Heart right ventricle (tissue), 16 donors: ENCODE results near the gene ANK3. TPM values are rescaled to one million over a fixed set of nuclear protein-coding genes. Genes with fewer than 3 reads are reported as not detected.

ENCODE experiments used
- ATAC-seq, 8 donors: fragments of 200-7000 bp; cut with Tn5 transposase; one replicate each; pipeline ENCODE4 v1.9.1; 2020; ENCODE audit warnings: mild to moderate bottlenecking in 8 of 8, moderate library complexity in 8 of 8, moderate number of reproducible peaks in 1 of 8
- DNase-seq, 2 donors: peaks; one replicate each; pipeline ENCODE4 v3.0.0-alpha.2; 2020
- H3K27ac ChIP-seq, 10 donors: fragments of 200-600 bp; sonication (generic) in 2 of 10; one replicate each; pipeline versions ENCODE4 v1.5.0 to v1.8.0; 2020 to 2022; ENCODE audit warnings: mild to moderate bottlenecking in 3 of 10
- H3K27me3 ChIP-seq, 7 donors: fragments of 200-600 bp; one replicate each; pipeline ENCODE4 v1.8.0; 2021 to 2022; ENCODE audit warnings: mild to moderate bottlenecking in 2 of 7
- H3K36me3 ChIP-seq, 9 donors: fragments of 200-600 bp; sonication (generic) in 1 of 9; one replicate each; pipeline versions ENCODE4 v1.5.0 to v1.8.0; 2020 to 2022; ENCODE audit warnings: mild to moderate bottlenecking in 2 of 9
- H3K4me1 ChIP-seq, 9 donors: fragments of 200-600 bp; sonication (generic) in 1 of 9; one replicate each; pipeline versions ENCODE4 v1.5.0 to v1.8.0; 2020 to 2022; ENCODE audit warnings: mild to moderate bottlenecking in 4 of 9
- H3K4me3 ChIP-seq, 10 donors: fragments of 200-600 bp; sonication (generic) in 2 of 10; one replicate each; pipeline versions ENCODE4 v1.5.0 to v1.8.0; 2020 to 2022; ENCODE audit warnings: mild to moderate bottlenecking in 7 of 10, moderate library complexity in 2 of 10
- H3K9me3 ChIP-seq, 11 donors: fragments of 200-600 bp in 10 of 11; sonication (generic) in 2 of 11; one replicate each; pipeline versions ENCODE4 v1.5.0 to v1.8.0; 2013 to 2022; ENCODE audit warnings: mild to moderate bottlenecking in 2 of 11, control low read depth in 1 of 11, moderate library complexity in 1 of 11
- CTCF ChIP-seq, 9 donors: fragments of 200-600 bp; sonication (generic) in 2 of 9; IDR thresholded peaks; one replicate each; pipeline versions ENCODE4 v1.5.0 to v1.8.0; 2021 to 2022; ENCODE audit warnings: antibody characterized with exemption in 9 of 9, mild to moderate bottlenecking in 5 of 9, moderate library complexity in 1 of 9
- WGBS, 2 donors: extraction: QIAGEN DNeasy Blood & Tissue Kit; methylation state at CpG; one replicate each; pipeline ENCODE4 v1.1.7; 2013; ENCODE audit warnings: inconsistent platforms in 1 of 2; 5-methylcytosine and 5-hydroxymethylcytosine counted together
- intact Hi-C, 10 donors: fragments of 100-400 bp; cut with DNase I; formaldehyde crosslinking; loops; one replicate each; pipeline versions ENCODE4 v1.11.1 to v1.14.2; 2022
- polyA plus RNA-seq, 2 donors: library from polyadenylated mRNA; stranded (reverse); fragments of 200-250 nt; gene quantifications; one replicate each; pipeline ENCODE4 v1.2.3, GENCODE V29; 2013
- total RNA-seq, 10 donors: library from RNA; stranded (reverse); fragmentation: NEBNext Ultra II Directional in 3 of 10; extraction: Animal tissue kit (Norgen Biotek cat#: 25700) in 3 of 10; gene quantifications; one replicate each; pipeline versions ENCODE4 v1.2.1 to v1.2.4, GENCODE V29; 2021 to 2023
- donor health status: Arrhythmogenic right ventricular cardiomyopathy.
- donor health status: ischemic (EF 13 %, LVEDD 7.1; RV severe dilation, severe dysfunction).
- donor health status: healthy with polysubstance abuse.
- donor health status: DM: no; HTN: yes; CAD: no.
- donor health status: DM: no; HTN: no; CAD: no.
- donor health status: ischemic (EF 25% LVEDD 6.9; RV normal size, moderate dysfunction).
- donor health status: ischemic (EF 25% LVEDD 5.7; RV mildly dilated, moderate dysfunction).
- donor health status: healthy.
- donor health status: DM: yes; HTN: yes; CAD: no.
- donor health status: Ischemic cardiomyopathy.
- donor health status: ischemic (EF 35%, LVEDD 5.7; RV mildly dilated, moderate dysfunction).
- donor health status: nonischemic (EF 11% LVEDD 7.7; RV severe dilation, severe dysfunction).
- donor health status: DM: yes; HTN: yes; CAD: no.
- donor health status: PGD.
- donor health status: ischemic (EF 29% LVEDD 5.4; RV normal size, mild dysfunction).
- donor health status: nonischemic (EF 23%, LVEDD 6.1; RV moderate dilation, normal function).

ANK3 gene
- total and polyA plus RNA-seq, 12 donors, result 34.4 to 287 (median 245) TPM

GRCh38 chr10:60427148-60427547, 37.5 kb upstream of the ANK3 start:
- H3K4me1 ChIP-seq, result peaks cover 0 to 41% (median 28%) of the 10 kb centered on the region in 9 donors

GRCh38 chr10:60426425-60426824, 36.8 kb upstream of the ANK3 start:
- peaks cover 0 to 41% (median 28%) of the 10 kb centered on the region in 9 donors for H3K4me1 ChIP-seq
- H3K9me3 ChIP-seq, result no peaks in the 10 kb centered on the region
- no peaks in the 10 kb centered on the region for H3K27me3 ChIP-seq
- intact Hi-C loops, result loop anchor here in 1 of 10 donors (10.0 kb wide), 1 partner anchor 122 kb away; no protein-coding TSS in a partner anchor
- DNase-seq (no peak), ATAC-seq (no peak)
- no peak for TF ChIP-seq CTCF (IDR thresholded peaks at IDR 0.05)
- H3K36me3 ChIP-seq, result no peaks in the 10 kb centered on the region
- no peak overlapping the region for H3K4me3 ChIP-seq
- WGBS, 2 donors, result 75 to 76% methylated on average over 2 of the region's 2 CpGs
- no peak overlapping the region for H3K27ac ChIP-seq

More at GRCh38 chr10:60427148-60427547, 37.5 kb upstream of the ANK3 start:
- Histone ChIP-seq H3K27ac (no peak overlapping the region), H3K27me3 (no peaks in the 10 kb centered on the region), H3K4me3 (no peak overlapping the region), H3K9me3 (no peaks in the 10 kb centered on the region), H3K36me3 (no peaks in the 10 kb centered on the region)
- TF ChIP-seq CTCF (IDR thresholded peaks at IDR 0.05), result no peak
- ATAC-seq, result no peak
- no peak for DNase-seq
- WGBS, 2 donors, result 90 to 95% methylated on average over 1 of the region's 1 CpG
- intact Hi-C loops, result loop anchor here in 1 of 10 donors (10.0 kb wide), 1 partner anchor 122 kb away; no protein-coding TSS in a partner anchor

- intact Hi-C loops, result loop anchor here in 1 of 10 donors (10.0 kb wide), 1 partner anchor 121 kb away; no protein-coding TSS in a partner anchor
- peaks cover 0 to 38% (median 28%) of the 10 kb centered on the region in 9 donors for H3K4me1 ChIP-seq
Measured at GRCh38 chr10:60425392-60426110, 35.9 kb upstream of the ANK3 start.

GRCh38 chr10:60424971-60425370, 35.3 kb upstream of the ANK3 start:
- H3K27me3 ChIP-seq, result no peaks in the 10 kb centered on the region
- no peak for ATAC-seq
- 72 to 73% methylated on average over 4 of the region's 4 CpGs for WGBS, 2 donors
- no peak for TF ChIP-seq CTCF (IDR thresholded peaks at IDR 0.05)
- H3K36me3 ChIP-seq, result no peaks in the 10 kb centered on the region
- peaks cover 0 to 32% (median 28%) of the 10 kb centered on the region in 9 donors for H3K4me1 ChIP-seq
- no peak for DNase-seq
- no peaks in the 10 kb centered on the region for H3K9me3 ChIP-seq
- intact Hi-C loops, result loop anchor here in 1 of 10 donors (10.0 kb wide), 1 partner anchor 120 kb away; no protein-coding TSS in a partner anchor
- no peak overlapping the region for H3K4me3 ChIP-seq
- H3K27ac ChIP-seq, result no peak overlapping the region

More at GRCh38 chr10:60425392-60426110, 35.9 kb upstream of the ANK3 start:
- TF ChIP-seq CTCF (IDR thresholded peaks at IDR 0.05), result no peak
- Histone ChIP-seq H3K36me3 (no peaks in the 10 kb centered on the region), H3K27me3 (no peaks in the 10 kb centered on the region), H3K27ac (no peak overlapping the region), H3K9me3 (no peaks in the 10 kb centered on the region), H3K4me3 (no peak overlapping the region)
- ATAC-seq (no peak), DNase-seq (no peak)
- WGBS, 2 donors, result 81 to 84% methylated on average over 3 of the region's 3 CpGs
